NCI-H2081 (cell line): ENCODE data around the gene NUB1.

Source experiments
- DNase-seq, 2 experiments: peaks; one replicate each; lab custom pipeline; 2025; lab: John Stamatoyannopoulos, UW

Gene NUB1

DNA sequence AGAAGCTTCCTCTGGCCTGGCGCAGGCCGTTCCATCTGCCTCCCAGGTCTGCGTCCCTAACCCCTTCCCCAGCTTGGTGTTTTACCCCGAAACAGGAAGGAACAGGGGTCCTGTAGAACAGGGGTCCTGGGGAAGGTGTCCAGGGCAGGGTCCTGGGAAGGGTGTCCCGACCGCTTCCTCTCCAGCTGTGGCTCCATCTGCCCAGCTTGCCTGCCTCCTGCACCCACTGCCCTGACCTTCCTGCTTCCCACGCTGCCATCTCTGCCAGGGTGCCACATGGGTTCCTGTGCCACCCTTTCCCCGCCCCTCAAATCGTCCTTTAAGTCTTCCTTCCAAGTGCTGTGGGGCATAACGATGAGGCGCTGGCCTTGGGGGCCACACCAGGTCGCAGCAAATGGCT is 35.8 kb downstream of the NUB1 start:
- no peak for DNase-seq

DNA sequence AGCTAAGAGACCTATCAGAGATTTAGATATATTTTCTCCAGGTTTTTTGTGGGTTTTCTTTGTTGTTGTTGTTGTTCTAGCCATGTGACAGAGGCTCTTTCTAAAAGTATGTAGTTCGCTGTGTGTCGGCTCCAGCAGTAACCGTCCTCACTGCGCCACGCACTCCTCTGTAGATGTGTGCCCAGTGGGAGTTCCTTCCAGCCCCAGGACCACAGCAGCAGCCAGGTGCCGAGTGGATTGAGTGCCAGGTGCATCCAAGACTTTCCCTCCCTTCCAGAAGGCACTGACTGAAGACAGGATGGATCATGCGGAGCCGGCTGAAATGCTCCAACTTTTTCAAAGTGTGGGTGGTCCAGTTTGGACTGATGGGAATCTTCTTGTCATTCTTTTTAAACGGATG is 36.4 kb downstream of the NUB1 start:
- DNase-seq: no peak

DNA sequence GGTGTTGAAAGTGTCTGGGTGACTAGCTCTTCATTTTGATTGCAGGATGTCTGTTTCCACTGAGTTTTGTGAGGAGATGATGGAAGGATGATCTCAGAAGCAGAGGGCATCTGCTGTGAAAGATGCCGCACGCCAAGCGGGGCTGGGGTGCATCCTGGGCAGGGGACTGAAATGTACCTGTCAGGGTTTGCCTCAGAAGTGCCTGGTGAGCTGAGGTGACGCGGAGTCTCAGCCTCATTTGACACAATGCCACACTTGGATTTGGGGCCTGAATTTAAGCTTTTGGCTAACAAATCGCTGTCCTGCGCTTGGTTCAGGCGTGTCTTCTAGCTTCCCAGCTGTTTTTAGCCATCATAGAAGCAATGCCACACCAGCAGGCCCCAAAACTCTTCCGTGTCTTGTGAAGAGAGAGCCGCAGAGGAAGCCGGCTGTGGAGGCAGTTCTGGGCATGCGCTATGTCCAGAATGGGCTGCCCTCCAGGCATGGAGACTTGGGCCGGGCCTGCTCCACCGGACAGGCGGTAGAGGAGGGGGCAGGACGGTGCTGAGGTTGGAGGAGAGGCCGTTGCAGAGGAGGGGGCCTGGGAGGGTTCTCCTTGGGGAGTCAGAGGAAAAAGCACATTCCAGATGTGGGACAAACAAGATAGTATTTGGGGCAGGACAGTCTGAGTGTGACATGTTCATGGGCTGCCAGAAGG is 37.0 kb downstream of the NUB1 start:
- no peak for DNase-seq

DNA sequence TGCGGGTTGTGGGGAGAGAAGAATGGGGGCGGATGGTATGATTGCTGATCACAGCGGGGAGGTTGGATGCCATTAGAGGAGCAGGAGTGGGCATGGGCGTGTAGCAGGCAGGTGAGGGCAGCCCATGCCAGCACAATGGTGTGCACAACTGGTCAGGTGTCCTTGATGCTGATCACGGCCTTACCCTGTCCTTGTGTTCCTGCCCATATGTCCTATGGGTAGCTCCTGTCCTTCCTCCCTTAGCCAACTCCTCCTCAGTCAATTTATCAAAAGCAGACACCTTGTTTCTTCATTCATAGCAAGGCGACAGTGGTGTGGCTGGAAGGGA is 37.5 kb downstream of the NUB1 start:
- no peak for DNase-seq

GRCh38 chr7:151379534-151380198 is 38.1 kb downstream of the NUB1 start:
- DNase-seq: no peak

DNA sequence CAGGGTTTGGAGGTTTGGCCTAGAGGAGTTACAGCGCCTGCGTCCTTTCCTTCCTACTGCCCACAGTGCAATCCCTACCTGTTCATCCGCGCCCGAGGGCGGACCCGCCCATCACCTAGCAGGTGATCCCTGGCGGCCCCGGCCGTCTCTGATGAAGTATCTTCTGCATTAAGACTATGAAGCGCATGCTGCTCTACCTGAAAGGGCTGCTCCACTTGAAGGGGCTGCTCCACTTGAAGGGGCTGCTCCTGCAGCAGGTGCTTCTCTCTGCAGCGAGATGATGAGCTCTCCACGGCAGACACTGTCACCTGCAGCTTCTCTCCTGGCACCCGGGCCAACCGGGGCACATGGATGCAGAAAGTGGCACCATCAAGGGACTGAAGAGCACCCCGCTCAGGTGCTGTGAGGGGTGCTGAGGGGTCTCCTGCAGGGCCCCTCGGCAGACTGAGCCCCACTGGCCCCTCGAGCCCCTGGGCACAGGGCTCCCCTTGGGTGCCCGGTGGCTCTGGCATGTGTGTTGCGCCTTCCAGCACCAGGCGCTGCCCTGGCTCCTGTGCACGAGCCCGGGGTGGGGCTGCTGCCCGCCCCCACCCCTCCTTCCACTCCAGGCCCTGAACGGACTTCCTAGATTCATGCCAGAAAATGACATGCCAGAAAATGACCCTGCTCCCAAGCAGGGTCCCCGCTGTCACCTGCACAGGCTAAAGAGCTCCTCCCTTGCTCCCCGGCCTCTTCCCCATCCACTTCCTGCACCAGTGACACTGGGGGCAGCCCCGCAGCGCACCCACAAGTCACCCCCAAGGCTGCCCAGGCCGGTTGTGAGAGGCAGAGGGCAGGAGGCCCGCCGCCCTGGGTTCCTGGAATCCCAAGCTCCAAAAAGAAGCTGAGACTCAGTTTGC is 38.8 kb downstream of the NUB1 start:
- no peak for DNase-seq

GRCh38 chr7:151381098-151381347 is 39.4 kb downstream of the NUB1 start:
- no peak for DNase-seq

- DNase-seq: peak in 1 of 2 experiments; percentile 42
Measured at GRCh38 chr7:151381348-151382078, 39.9 kb downstream of the NUB1 start.

GRCh38 chr7:151382079-151382885 is 40.7 kb downstream of the NUB1 start:
- DNase-seq: no peak

DNA sequence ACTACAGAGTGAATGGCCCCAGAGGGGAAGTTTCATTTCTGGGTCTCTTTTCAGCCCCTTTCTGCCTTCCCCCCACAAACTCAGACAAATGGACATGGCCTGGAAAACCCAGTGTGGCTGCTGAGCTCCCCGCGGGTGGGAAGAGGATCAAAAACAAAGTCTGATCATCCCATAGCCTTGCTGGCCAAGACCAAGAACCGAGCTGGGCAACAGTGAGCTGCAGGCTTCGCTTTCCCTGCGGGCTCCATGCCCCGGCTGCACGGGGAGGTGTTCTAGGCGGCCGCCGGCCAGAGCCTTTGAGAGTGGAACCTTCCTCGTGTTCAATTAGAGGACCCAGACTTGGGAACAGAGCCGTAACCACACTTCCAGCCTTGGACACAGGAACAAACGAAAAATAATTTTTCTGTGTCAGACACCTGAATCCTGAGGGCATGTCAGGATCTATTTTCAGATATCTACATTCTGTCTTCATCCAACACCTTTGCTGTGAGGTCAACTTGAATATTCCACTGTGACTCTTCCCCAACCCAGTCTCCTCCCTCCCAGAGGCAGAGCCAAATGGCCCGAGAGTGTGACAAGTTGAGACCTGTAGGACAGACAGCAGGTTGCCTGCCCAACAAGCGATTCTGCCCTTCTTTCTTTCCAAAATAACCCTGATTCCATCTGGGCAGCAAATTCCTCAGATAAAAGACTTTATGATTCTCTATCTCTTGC is 42.2 kb downstream of the NUB1 start:
- no peak for DNase-seq

DNA sequence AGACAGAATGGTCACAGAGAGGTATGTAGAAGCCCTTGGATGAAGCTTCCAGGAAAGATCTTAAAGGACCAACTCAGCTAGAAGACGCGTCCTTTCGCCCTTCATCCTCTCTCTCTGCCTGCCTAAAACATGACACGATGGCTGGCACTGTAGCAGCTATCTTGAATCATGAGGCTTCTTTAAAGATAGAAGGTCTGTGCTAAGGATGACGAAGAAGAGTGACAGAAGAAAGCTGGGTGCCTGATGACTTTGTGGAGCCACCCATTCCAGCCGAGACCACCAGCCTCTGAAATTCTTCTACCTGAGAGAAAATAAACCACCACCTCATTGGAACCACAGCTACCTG is 42.7 kb downstream of the NUB1 start:
- DNase-seq: no peak

GRCh38 chr7:151384776-151385625 is 43.4 kb downstream of the NUB1 start:
- no peak for DNase-seq

DNA sequence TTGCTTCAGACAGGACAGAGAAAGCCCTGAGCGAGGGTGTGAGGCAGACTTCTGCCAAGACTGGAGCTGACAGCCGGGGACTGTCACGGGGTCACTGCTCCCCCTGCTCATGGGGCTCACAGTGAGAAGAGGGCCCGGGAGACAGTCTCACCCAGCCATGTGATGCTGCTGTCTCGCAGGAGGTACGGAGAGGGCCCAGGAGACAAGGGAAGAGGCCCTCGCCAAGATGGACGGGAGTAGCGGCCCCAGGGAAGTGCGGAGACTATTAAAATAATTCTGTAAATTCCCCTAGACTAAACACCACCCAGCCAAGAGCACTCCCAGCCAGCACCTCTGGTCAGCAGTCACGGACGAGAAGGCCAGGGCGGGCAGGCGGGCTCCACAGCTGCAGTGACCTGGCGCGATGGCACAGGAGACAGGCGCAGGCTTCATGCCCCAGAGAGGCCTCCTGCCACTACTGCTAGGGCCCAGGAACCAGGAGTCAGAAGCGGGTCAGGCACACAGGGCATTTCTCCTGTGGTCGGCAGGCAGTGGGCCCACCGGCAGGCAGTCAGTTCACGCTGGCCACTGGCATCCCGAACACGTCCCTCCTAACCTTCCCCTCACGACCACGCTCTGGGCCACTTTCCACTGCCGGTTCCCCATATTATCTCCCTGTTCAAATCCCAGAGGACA is 44.2 kb downstream of the NUB1 start:
- no peak for DNase-seq

GRCh38 chr7:151386301-151387160 is 44.9 kb downstream of the NUB1 start:
- no peak for DNase-seq

DNA sequence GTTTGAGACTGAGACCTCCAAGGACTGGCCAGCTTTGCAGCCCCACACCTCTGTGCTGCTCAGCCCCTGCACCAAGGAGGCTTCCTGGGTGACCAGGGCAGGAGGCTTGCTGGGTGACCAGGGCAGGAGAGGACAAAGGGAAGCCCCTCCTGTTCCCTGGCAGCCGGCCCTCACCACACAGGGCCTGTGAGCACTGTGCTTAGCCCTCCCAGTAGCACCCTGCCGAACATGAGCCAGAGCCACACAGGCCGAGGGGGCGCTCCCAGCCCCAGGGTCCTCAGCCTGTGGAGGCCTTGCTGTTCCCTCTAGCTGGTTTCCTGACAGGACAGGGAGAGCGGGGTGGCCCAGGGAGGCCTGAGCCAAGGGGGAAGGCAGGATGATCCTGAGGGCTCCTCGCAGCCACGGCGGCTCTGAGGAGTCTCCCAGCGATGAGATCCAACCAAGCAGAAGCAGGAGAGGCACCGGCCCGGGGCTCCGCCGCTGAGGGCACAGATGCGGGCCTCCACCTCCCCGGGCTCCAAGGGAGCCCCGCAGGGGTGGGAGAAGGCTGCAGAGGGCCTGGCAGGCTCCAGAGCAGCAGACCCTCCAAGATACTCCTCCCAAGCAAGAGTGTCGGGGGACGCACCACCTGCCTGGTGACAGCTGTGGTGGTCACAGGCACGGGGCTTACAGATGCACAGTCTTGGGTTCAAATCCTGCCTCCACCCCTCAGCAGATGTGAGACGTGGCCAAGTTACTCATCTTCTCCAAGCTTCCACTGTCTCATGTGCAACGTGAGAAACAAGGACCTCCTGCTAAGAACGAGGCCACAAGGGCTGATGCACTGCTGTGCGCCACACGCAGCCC is 45.8 kb downstream of the NUB1 start:
- no peak for DNase-seq

DNA sequence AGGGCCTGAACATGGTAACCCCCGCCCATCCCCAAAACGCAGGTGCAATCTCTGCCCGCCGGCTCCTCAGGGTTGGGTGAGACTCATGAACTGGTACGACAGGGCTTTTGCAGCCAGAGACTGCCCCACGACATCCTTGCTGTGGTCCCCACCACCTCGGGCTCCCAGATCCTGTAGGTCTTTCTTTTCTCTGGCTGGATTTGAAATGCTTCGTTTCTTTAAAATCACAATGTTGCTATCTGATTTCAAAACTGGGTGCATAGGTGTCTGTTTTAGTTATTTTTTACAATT is 46.3 kb downstream of the NUB1 start:
- no peak for DNase-seq

- no peak for DNase-seq
Measured at GRCh38 chr7:151388430-151388829, 46.8 kb downstream of the NUB1 start.
